MM.1S (cell line): ENCODE measurements around the gene C16orf54.

Experiments used
- CTCF ChIP-seq: fragments of 300-600 bp; sonication (generic); IDR thresholded peaks from 2 replicates; pipeline ENCODE4 v1.5.1; 2016; ENCODE audit warnings: antibody characterized with exemption, low read length, mixed read lengths
- EZH2 ChIP-seq: fragments of 300-600 bp; sonication (generic); optimal IDR thresholded peaks from 2 replicates; pipeline ENCODE3; 2017; ENCODE audit warnings: low read depth, mild to moderate bottlenecking, antibody characterized with exemption, low read length, mixed read lengths
- EZH2phosphoT487 ChIP-seq: fragments of 300-600 bp; sonication (generic); IDR thresholded peaks from 2 replicates; pipeline ENCODE4 v1.6.1; 2018; ENCODE audit warnings: antibody characterized with exemption, low read length

- no peak for TF ChIP-seq CTCF
- TF ChIP-seq EZH2 = no peak
- no peak for TF ChIP-seq EZH2phosphoT487
Measured at GRCh38 chr16:29747947-29748759, 2.4 kb upstream of the C16orf54 start.
